HEK293T (cell line): Measurements from ENCODE around the gene GARIN5A.

ENCODE experiments used
- CTCF ChIA-PET: fragments of 350-600 bp; formaldehyde crosslinking; extraction: SDS; loops from one replicate; lab custom pipeline; 2021; ENCODE audit warnings: antibody characterized with exemption, inconsistent platforms; lab: Yijun Ruan, JAX
- POLR2A ChIA-PET: fragments of 350-600 bp; formaldehyde crosslinking; extraction: SDS; loops from one replicate; lab custom pipeline; 2020; ENCODE audit warnings: antibody characterized with exemption, inconsistent platforms; lab: Yijun Ruan, JAX
- DNase-seq: peaks from one replicate; pipeline ENCODE4 v3.0.0; 2012; ENCODE audit warnings: mixed read lengths; ENCODE audit errors: extremely low spot score
- ARNT ChIP-seq: fragments of 450-650 bp; IDR thresholded peaks from 2 replicates; pipeline ENCODE4 v1.6.1; 2017; ENCODE audit warnings: mild to moderate bottlenecking
- BHLHE40 ChIP-seq: fragments of 450-650 bp; IDR thresholded peaks from 2 replicates; pipeline ENCODE4 v1.6.1; 2016; ENCODE audit warnings: mild to moderate bottlenecking, moderate library complexity, borderline replicate concordance
- CTBP1 ChIP-seq: fragments of 450-650 bp; IDR thresholded peaks from 2 replicates; pipeline ENCODE4 v1.6.1; 2016; ENCODE audit warnings: borderline replicate concordance
- ELF4 ChIP-seq: fragments of 450-650 bp; IDR thresholded peaks from 2 replicates; pipeline ENCODE4 v1.6.1; 2017; ENCODE audit warnings: antibody characterized with exemption
- FOXA1 ChIP-seq: fragments of 450-650 bp; IDR thresholded peaks from 2 replicates; pipeline ENCODE4 v1.6.1; 2016; ENCODE audit warnings: mild to moderate bottlenecking
- FOXK2 ChIP-seq: fragments of 450-650 bp; IDR thresholded peaks from 2 replicates; pipeline ENCODE4 v1.6.1; 2016; ENCODE audit warnings: mild to moderate bottlenecking
- FOXM1 ChIP-seq: fragments of 450-650 bp; IDR thresholded peaks from 2 replicates; pipeline ENCODE4 v1.6.1; 2017; ENCODE audit warnings: mild to moderate bottlenecking, borderline replicate concordance
- HDGF ChIP-seq: fragments of 450-650 bp; IDR thresholded peaks from 2 replicates; pipeline ENCODE4 v1.6.1; 2017; ENCODE audit warnings: antibody characterized with exemption, borderline replicate concordance
- L3MBTL2 ChIP-seq: fragments of 450-650 bp; conservative IDR thresholded peaks from 2 replicates; pipeline ENCODE4 v1.6.1; 2016; ENCODE audit warnings: mild to moderate bottlenecking
- LEF1 ChIP-seq: fragments of 450-650 bp; IDR thresholded peaks from 2 replicates; pipeline ENCODE4 v1.6.1; 2017; ENCODE audit warnings: mild to moderate bottlenecking, borderline replicate concordance
- NFRKB ChIP-seq: fragments of 450-650 bp; IDR thresholded peaks from 2 replicates; pipeline ENCODE4 v1.6.1; 2016; ENCODE audit warnings: mild to moderate bottlenecking, moderate library complexity
- PKNOX1 ChIP-seq: fragments of 450-650 bp; IDR thresholded peaks from 2 replicates; pipeline ENCODE4 v1.6.1; 2016
- SP1 ChIP-seq: fragments of 450-650 bp; IDR thresholded peaks from 2 replicates; pipeline ENCODE4 v1.6.1; 2017
- SUZ12 ChIP-seq: fragments of 450-650 bp; IDR thresholded peaks from 2 replicates; pipeline ENCODE4 v1.6.1; 2016; ENCODE audit warnings: mild to moderate bottlenecking
- TARDBP ChIP-seq: fragments of 450-650 bp; IDR thresholded peaks from 2 replicates; pipeline ENCODE4 v1.6.1; 2016
- ZNF384 ChIP-seq: fragments of 450-650 bp; IDR thresholded peaks from 2 replicates; pipeline ENCODE4 v1.6.1; 2016

Gene GARIN5A

DNA sequence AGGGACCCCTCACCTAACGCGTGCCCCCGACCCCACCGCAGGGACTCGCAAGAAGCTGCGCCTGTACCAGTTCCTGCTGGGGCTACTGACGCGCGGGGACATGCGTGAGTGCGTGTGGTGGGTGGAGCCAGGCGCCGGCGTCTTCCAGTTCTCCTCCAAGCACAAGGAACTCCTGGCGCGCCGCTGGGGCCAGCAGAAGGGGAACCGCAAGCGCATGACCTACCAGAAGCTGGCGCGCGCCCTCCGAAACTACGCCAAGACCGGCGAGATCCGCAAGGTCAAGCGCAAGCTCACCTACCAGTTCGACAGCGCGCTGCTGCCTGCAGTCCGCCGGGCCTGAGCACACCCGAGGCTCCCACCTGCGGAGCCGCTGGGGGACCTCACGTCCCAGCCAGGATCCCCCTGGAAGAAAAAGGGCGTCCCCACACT, 48.6 kb downstream of the GARIN5A start:
- TF ChIP-seq FOXA1 = no peak
- no peak for TF ChIP-seq FOXM1
- TF ChIP-seq LEF1 = no peak
- no peak for TF ChIP-seq L3MBTL2
- TF ChIP-seq ZNF384 = no peak
- no peak for TF ChIP-seq FOXK2
- no peak for TF ChIP-seq PKNOX1
- no peak for TF ChIP-seq SUZ12
- no peak for TF ChIP-seq ELF4
- TF ChIP-seq ARNT = no peak
- TF ChIP-seq HDGF = no peak
- no peak for TF ChIP-seq BHLHE40
- ChIA-PET POLR2A (no interaction called here), CTCF (no interaction called here)
- DNase-seq = no peak

GRCh38 chr19:50427318-50427925, 49.2 kb downstream of the GARIN5A start:
- TF ChIP-seq FOXK2 = no peak
- no peak for TF ChIP-seq ZNF384
- TF ChIP-seq SUZ12 = no peak
- TF ChIP-seq NFRKB = no peak
- TF ChIP-seq L3MBTL2 = no peak
- TF ChIP-seq ARNT = no peak
- no peak for TF ChIP-seq TARDBP
- no peak for TF ChIP-seq ELF4
- TF ChIP-seq SP1 = no peak
- no peak for TF ChIP-seq HDGF
- no peak for TF ChIP-seq FOXM1
- TF ChIP-seq BHLHE40 = no peak
- TF ChIP-seq LEF1 = no peak
- TF ChIP-seq FOXA1 = no peak
- TF ChIP-seq PKNOX1 = no peak
- no peak for DNase-seq
- ChIA-PET POLR2A (no interaction called here), CTCF (no interaction called here)

GRCh38 chr19:50425581-50425980, 51.1 kb downstream of the GARIN5A start:
- DNase-seq = no peak
- POLR2A ChIA-PET = no interaction called here
- no peak for TF ChIP-seq FOXK2
- no peak for TF ChIP-seq ELF4
- TF ChIP-seq ZNF384 = no peak
- no peak for TF ChIP-seq TARDBP
- TF ChIP-seq ARNT = no peak
- no peak for TF ChIP-seq SP1
- no peak for TF ChIP-seq SUZ12
- no peak for TF ChIP-seq CTBP1
- no peak for TF ChIP-seq FOXM1
- TF ChIP-seq NFRKB = no peak
- no peak for TF ChIP-seq L3MBTL2
- no peak for TF ChIP-seq FOXA1
- no peak for TF ChIP-seq BHLHE40
- TF ChIP-seq HDGF = no peak
- no peak for TF ChIP-seq PKNOX1
- CTCF ChIA-PET = no interaction called here

DNA sequence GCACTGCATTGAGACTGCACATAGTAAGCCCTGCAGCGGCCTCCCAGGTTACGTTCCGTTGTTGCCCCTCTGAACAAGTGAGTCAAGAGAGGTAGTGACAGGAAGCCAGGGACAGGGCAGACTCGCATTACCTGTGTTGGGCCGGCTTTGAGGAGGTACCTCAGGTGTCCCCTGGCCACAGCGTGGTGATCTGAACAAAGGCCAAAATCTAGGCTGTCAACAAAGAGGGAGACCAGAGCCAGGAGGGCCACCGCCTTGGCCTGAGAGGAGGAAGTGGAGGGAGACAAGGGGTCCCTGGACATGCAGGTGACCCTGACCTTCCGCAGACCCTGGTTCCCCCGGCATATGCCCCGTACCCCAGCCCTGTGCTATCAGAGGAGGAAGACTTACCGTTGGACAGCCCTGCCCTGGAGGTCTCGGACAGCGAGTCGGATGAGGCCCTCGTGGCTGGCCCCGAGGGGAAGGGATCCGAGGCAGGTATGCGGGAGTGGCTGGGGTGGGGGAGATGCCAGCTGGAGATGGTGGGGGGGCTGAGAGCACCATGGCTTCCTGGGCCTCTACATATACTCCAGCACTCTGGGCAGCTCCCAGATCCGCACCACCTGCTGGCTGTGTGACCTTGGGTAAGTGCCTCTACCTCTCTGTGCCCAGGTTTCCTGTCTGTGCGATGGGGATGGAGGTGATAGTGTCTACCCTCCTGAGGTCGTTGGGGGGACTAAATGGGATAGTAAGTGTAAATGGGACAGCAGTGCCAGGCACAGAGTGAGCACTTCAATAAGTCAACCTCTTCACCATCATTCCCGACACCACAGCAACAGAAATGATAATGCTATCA, 53.2 kb downstream of the GARIN5A start:
- CTCF ChIA-PET = no interaction called here
- DNase-seq = no peak
- TF ChIP-seq SUZ12 (no peak), BHLHE40 (no peak), HDGF (no peak), FOXK2 (no peak), ELF4 (no peak), PKNOX1 (no peak), SP1 (no peak), ARNT (no peak), LEF1 (no peak), CTBP1 (no peak), FOXA1 (no peak), NFRKB (no peak), TARDBP (no peak), ZNF384 (no peak), FOXM1 (no peak)
- POLR2A ChIA-PET = no interaction called here

DNA sequence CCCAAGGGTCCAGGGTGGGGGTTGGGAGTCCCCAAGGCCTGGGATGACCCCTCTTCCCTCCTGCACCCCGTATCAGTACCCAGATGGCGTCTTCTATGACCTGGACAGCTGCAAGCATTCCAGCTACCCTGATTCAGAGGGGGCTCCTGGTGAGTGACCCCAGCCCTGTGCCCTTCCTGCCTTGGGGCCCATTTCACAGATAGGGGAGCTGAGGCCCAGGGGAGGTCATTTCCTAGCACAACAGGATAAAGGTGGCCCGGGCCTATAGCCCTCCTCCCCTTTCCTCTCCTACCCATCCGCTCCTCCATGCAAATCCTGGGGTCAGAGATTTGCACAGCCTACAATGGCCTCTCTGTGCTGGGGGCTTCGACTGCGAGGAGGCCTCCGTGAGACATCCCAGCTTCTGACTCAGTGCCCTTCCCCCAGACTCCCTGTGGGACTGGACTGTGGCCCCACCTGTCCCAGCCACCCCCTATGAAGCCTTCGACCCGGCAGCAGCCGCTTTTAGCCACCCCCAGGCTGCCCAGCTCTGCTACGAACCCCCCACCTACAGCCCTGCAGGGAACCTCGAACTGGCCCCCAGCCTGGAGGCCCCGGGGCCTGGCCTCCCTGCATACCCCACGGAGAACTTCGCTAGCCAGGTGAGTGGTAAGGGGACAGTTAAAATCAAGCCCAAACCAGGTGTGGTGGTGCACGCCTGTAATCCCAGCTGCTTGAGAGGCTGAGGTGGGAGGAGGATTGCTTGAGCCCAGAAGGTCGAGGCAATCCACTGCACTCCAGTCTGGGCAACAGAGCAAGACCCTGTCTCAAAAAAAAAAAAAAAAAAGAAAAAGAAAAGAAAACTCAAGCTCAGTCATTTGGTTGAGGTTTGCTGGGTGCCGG, 54.0 kb downstream of the GARIN5A start:
- ChIA-PET CTCF (no interaction called here), POLR2A (no interaction called here)
- DNase-seq = no peak
- TF ChIP-seq NFRKB (no peak), BHLHE40 (no peak), ARNT (no peak), HDGF (no peak), FOXM1 (no peak), SP1 (no peak)
